Spleen (tissue), 11 donors: ENCODE data around the gene DIP2C. TPM values are rescaled to one million over a fixed set of nuclear protein-coding genes. Genes with fewer than 3 reads are reported as not detected.

Experiments
- DNase-seq: peaks from one replicate; pipeline ENCODE4 v3.0.0-alpha.2; 2020
- H3K27ac ChIP-seq, 8 donors: fragments of 200-600 bp; sonication (generic) in 7 of 8; 1 replicate in 4 of 8; 2 replicates in 4 of 8; pipeline versions ENCODE4 v1.5.0 to v1.8.0; 2016 to 2021; ENCODE audit warnings: inconsistent platforms in 4 of 8, mild to moderate bottlenecking in 4 of 8, moderate library complexity in 1 of 8
- H3K27me3 ChIP-seq, 7 donors: fragments of 200-600 bp; sonication (generic) in 6 of 7; replicated peaks in 1 of 7; 1 replicate in 4 of 7; 2 replicates in 3 of 7; pipeline versions ENCODE4 v1.5.0 to v1.8.0; 2016 to 2021; ENCODE audit warnings: inconsistent platforms in 3 of 7, mild to moderate bottlenecking in 1 of 7
- H3K36me3 ChIP-seq, 6 donors: fragments of 200-600 bp; sonication (generic) in 5 of 6; 1 replicate in 4 of 6; 2 replicates in 2 of 6; pipeline versions ENCODE4 v1.5.0 to v1.8.0; 2016 to 2021; ENCODE audit warnings: inconsistent platforms in 2 of 6
- H3K4me1 ChIP-seq, 6 donors: fragments of 200-600 bp; sonication (generic) in 5 of 6; 1 replicate in 3 of 6; 2 replicates in 3 of 6; pipeline versions ENCODE4 v1.5.0 to v1.8.0; 2016 to 2021; ENCODE audit warnings: inconsistent platforms in 3 of 6
- H3K4me3 ChIP-seq, 8 donors: fragments of 200-600 bp; sonication (generic) in 7 of 8; 1 replicate in 4 of 8; 2 replicates in 4 of 8; pipeline versions ENCODE4 v1.5.0 to v1.8.0; 2016 to 2021; ENCODE audit warnings: inconsistent platforms in 4 of 8, mild to moderate bottlenecking in 4 of 8, moderate library complexity in 2 of 8
- H3K9me3 ChIP-seq, 8 donors: fragments of 200-600 bp; sonication (generic) in 7 of 8; 1 replicate in 4 of 8; 2 replicates in 4 of 8; pipeline versions ENCODE4 v1.5.0 to v1.8.0; 2016 to 2021; ENCODE audit warnings: inconsistent platforms in 4 of 8
- CTCF ChIP-seq, 11 experiments: fragments of 200-600 bp in 7 of 11; fragments of 450-650 bp in 4 of 11; sonication (generic) in 4 of 11; IDR thresholded peaks in 8 of 11; conservative IDR thresholded peaks in 3 of 11; 1 replicate in 7 of 11; 2 replicates in 4 of 11; pipeline versions ENCODE4 v1.4.0 to v1.8.0; 2016 to 2021; ENCODE audit warnings: antibody characterized with exemption in 11 of 11, inconsistent platforms in 4 of 11, mild to moderate bottlenecking in 1 of 11
- POLR2A ChIP-seq, 3 donors: fragments of 450-650 bp; IDR thresholded peaks; one replicate each; pipeline ENCODE4 v1.5.1; 2017; ENCODE audit warnings: antibody characterized with exemption in 3 of 3, mild to moderate bottlenecking in 1 of 3
- POLR2AphosphoS5 ChIP-seq, 3 donors: sonication (generic); formaldehyde crosslinking; IDR thresholded peaks; one replicate each; pipeline ENCODE4 v1.5.1; 2017; ENCODE audit warnings: antibody characterized with exemption in 3 of 3
- WGBS, 5 donors: extraction: QIAGEN DNeasy Blood & Tissue Kit in 3 of 5; methylation state at CpG; one replicate each; pipeline versions ENCODE4 v1.1.5 to v1.1.7; 2013 to 2018; 5-methylcytosine and 5-hydroxymethylcytosine counted together
- intact Hi-C: fragments of 100-400 bp; cut with DNase I; formaldehyde crosslinking; loops from one replicate; pipeline ENCODE4 v1.15.0; 2023; ENCODE audit warnings: low total_unique reads
- polyA plus RNA-seq, 3 donors: library from polyadenylated mRNA; stranded (reverse); fragments of 200-250 nt; gene quantifications; one replicate each; pipeline ENCODE4 v1.2.1, GENCODE V29; 2013
- total RNA-seq, 7 donors: library from RNA; depleted of rRNA in 3 of 7; stranded (reverse); fragments of >200 nt in 3 of 7; fragmentation: NEBNext Ultra II Directional in 4 of 7; extraction: Animal tissue kit (Norgen Biotek cat#: 25700) in 4 of 7; gene quantifications; one replicate each; pipeline versions ENCODE4 v1.1.0 to v1.2.1, GENCODE V29; 2016 to 2021
- donor health status: healthy with polysubstance abuse.
- donor health status: DM: no; HTN: no; CAD: no; lungs with moderate emphysema.
- donor health status: DM: no; HTN: no; CAD: no.
- donor health status: Bipolar disorder and iron deficiency.
- donor health status: healthy.
- donor health status: DM: no; HTN: no; CAD: no.
- donor health status: DM: yes; HTN: yes; CAD: no.

DIP2C gene
- total and polyA plus RNA-seq, 10 donors = 2.2 to 13.1 (median 9.0) TPM

- Histone ChIP-seq H3K27me3 (no peaks in the 10 kb centered on the region), H3K27ac (no peak overlapping the region), H3K9me3 (no peaks in the 10 kb centered on the region), H3K36me3 (peaks cover 0 to 18% (median 3%) of the 10 kb centered on the region in 6 donors), H3K4me1 (peaks cover 6 to 45% (median 22%) of the 10 kb centered on the region in 6 donors), H3K4me3 (no peak overlapping the region)
- 90 to 95% (median 91%) methylated on average over 22 of the region's 22 CpGs for WGBS, 5 donors
- TF ChIP-seq POLR2AphosphoS5 (IDR thresholded peaks at IDR 0.05) (no peak), POLR2A (IDR thresholded peaks at IDR 0.05) (no peak), CTCF (IDR thresholded peaks at IDR 0.05 in 8 of 11, conservative IDR thresholded peaks at IDR 0.05 in 3 of 11) (no peak)
- no peak for DNase-seq
- intact Hi-C loops = no loop called here
Measured at GRCh38 chr10:327889-328852, 361.3 kb downstream of the DIP2C start.

- Histone ChIP-seq H3K4me1 (peaks cover 5 to 34% (median 13%) of the 10 kb centered on the region in 6 donors), H3K4me3 (no peak overlapping the region), H3K27ac (no peak overlapping the region), H3K36me3 (peaks cover 0 to 18% (median 3%) of the 10 kb centered on the region in 6 donors), H3K27me3 (no peaks in the 10 kb centered on the region), H3K9me3 (no peaks in the 10 kb centered on the region)
- TF ChIP-seq POLR2AphosphoS5 (IDR thresholded peaks at IDR 0.05) (no peak), CTCF (IDR thresholded peaks at IDR 0.05 in 8 of 11, conservative IDR thresholded peaks at IDR 0.05 in 3 of 11) (no peak), POLR2A (IDR thresholded peaks at IDR 0.05) (no peak)
- WGBS, 5 donors = 90 to 93% (median 91%) methylated on average over 24 to 29 of the region's 29 CpGs
- DNase-seq = no peak
- intact Hi-C loops = no loop called here
Measured at GRCh38 chr10:326894-327635, 362.4 kb downstream of the DIP2C start.

- Histone ChIP-seq H3K4me3 (no peak overlapping the region), H3K36me3 (peaks cover 0 to 18% (median 3%) of the 10 kb centered on the region in 6 donors), H3K9me3 (no peaks in the 10 kb centered on the region), H3K4me1 (peaks cover 5 to 34% (median 13%) of the 10 kb centered on the region in 6 donors), H3K27ac (no peak overlapping the region), H3K27me3 (no peaks in the 10 kb centered on the region)
- intact Hi-C loops = no loop called here
- no peak for DNase-seq
- WGBS, 5 donors = 88 to 93% (median 90%) methylated on average over 11 of the region's 11 CpGs
- TF ChIP-seq POLR2AphosphoS5 (IDR thresholded peaks at IDR 0.05) (no peak), POLR2A (IDR thresholded peaks at IDR 0.05) (no peak), CTCF (IDR thresholded peaks at IDR 0.05 in 8 of 11, conservative IDR thresholded peaks at IDR 0.05 in 3 of 11) (no peak)
Measured at GRCh38 chr10:326350-326749, 363.1 kb downstream of the DIP2C start.
